K562 (cell line): ENCODE measurements around the gene ADIG. TPM values are rescaled to one million over a fixed set of nuclear protein-coding genes. Genes with fewer than 3 reads are reported as not detected.
A peak's percentile ranks its signal among the peaks of the same experiment; 100 is the strongest.

Source experiments
- ARHGAP35 ChIP-seq: fragments of 450-650 bp; IDR thresholded peaks from 2 replicates; pipeline ENCODE4 v1.6.1; 2018; ENCODE audit not compliant: partially characterized antibody
- ATF7 ChIP-seq: fragments of 450-650 bp; IDR thresholded peaks from 2 replicates; pipeline ENCODE4 v1.7.1; 2014; ENCODE audit warnings: mild to moderate bottlenecking, moderate library complexity
- CTCF ChIP-seq, 3 experiments: IDR thresholded peaks in 2 of 3; conservative IDR thresholded peaks in 1 of 3; 2 replicates each; pipeline ENCODE4 v1.5.1; 2011 to 2012; ENCODE audit warnings: low read length in 3 of 3, mild to moderate bottlenecking in 3 of 3, control low read depth in 2 of 3, improper control_type of control experiment in 1 of 3, inconsistent platforms in 1 of 3, low read depth in 1 of 3, mixed read lengths in 1 of 3, moderate library complexity in 1 of 3; ENCODE audit not compliant: insufficient read depth in 2 of 3
- E2F8 ChIP-seq: fragments of 450-650 bp; IDR thresholded peaks from 2 replicates; pipeline ENCODE4 v1.7.1; 2018; ENCODE audit warnings: mild to moderate bottlenecking, low read depth; ENCODE audit not compliant: partially characterized antibody
- L3MBTL2 ChIP-seq: fragments of 450-650 bp; IDR thresholded peaks from 2 replicates; pipeline ENCODE4 v1.6.1; 2016; ENCODE audit warnings: mild to moderate bottlenecking, moderate library complexity
- MECOM ChIP-seq: fragments of 250-450 bp; sonication (Bioruptor Pico); IDR thresholded peaks from 2 replicates; pipeline ENCODE4 v1.8.0; 2022; ENCODE audit warnings: inconsistent platforms
- NCOA1 ChIP-seq: fragments of 450-650 bp; IDR thresholded peaks from 2 replicates; pipeline ENCODE4 v1.6.1; 2016; ENCODE audit warnings: low read depth
- PRPF4 ChIP-seq: fragments of 200-400 bp; formaldehyde crosslinking; IDR thresholded peaks from one replicate; pipeline ENCODE4 v1.6.1; 2017; ENCODE audit warnings: low read length, low read depth, mild to moderate bottlenecking; ENCODE audit not compliant: insufficient read depth, poor library complexity, severe bottlenecking
- ZNF146 ChIP-seq: IDR thresholded peaks from one replicate; pipeline ENCODE4 v1.6.1; 2018; ENCODE audit warnings: missing compliant biosample characterization; ENCODE audit not compliant: unreplicated experiment
- ZNF561 ChIP-seq: fragments of 450-650 bp; formaldehyde crosslinking; conservative IDR thresholded peaks from 2 replicates; pipeline ENCODE4 v1.4.0; 2020; ENCODE audit warnings: mild to moderate bottlenecking, moderate library complexity
- ZNF644 ChIP-seq: fragments of 200-800 bp; sonication (Bioruptor generic); IDR thresholded peaks from 2 replicates; pipeline ENCODE4 v1.6.1; 2016; ENCODE audit warnings: low read depth, missing genetic modification characterization, missing compliant biosample characterization
- ZNF699 ChIP-seq: fragments of 250-450 bp; sonication (Bioruptor Pico); IDR thresholded peaks from 2 replicates; pipeline ENCODE4 v1.8.0; 2021; ENCODE audit warnings: mild to moderate bottlenecking, moderate library complexity; ENCODE audit not compliant: insufficient replicate concordance
- polyA plus RNA-seq, 8 experiments: library from polyadenylated mRNA; depleted of rRNA in 4 of 8; stranded (reverse) in 5 of 8; unstranded in 3 of 8; fragments of >200 nt; fragmentation: Nextera tagmentation in 2 of 8; fragmentation: Illumina TruSeq in 1 of 8; extraction: Ambion mirVana in 2 of 8; extraction: Trizol in 1 of 8; gene quantifications; 2 replicates each; pipeline versions ENCODE4 v1.2.1 to v1.2.3, GENCODE V29; 2011 to 2014; ENCODE audit warnings: inconsistent platforms in 1 of 8, missing spikeins in 1 of 8
- total RNA-seq, 7 experiments: library from RNA; depleted of rRNA in 6 of 7; stranded (reverse); fragments of >200 nt in 6 of 7; fragmentation: Illumina TruSeq in 2 of 7; extraction: Trizol in 2 of 7; gene quantifications; 2 replicates each; pipeline versions ENCODE4 v1.2.1 to v1.2.3, GENCODE V29; 2011 to 2021; ENCODE audit warnings: low replicate concordance in 1 of 7
- TF ChIP-seq, protein P1 (sequence below): fragments of 450-650 bp; conservative IDR thresholded peaks from 2 replicates; pipeline ENCODE4 v1.6.1; 2016; ENCODE audit warnings: missing genetic modification characterization, low read depth, mild to moderate bottlenecking, control low read depth, missing compliant biosample characterization
- TF ChIP-seq, protein P2 (sequence below): sonication (generic); formaldehyde crosslinking; IDR thresholded peaks from 2 replicates; pipeline ENCODE4 v1.8.0; 2023; ENCODE audit warnings: missing genetic modification reagents, mild to moderate bottlenecking, borderline replicate concordance

Gene ADIG
- total and polyA plus RNA-seq, 9 of the 15 experiments (the other 6 are each of a cell fraction or from before 2014, with no cell fraction given), result not detected

DNA sequence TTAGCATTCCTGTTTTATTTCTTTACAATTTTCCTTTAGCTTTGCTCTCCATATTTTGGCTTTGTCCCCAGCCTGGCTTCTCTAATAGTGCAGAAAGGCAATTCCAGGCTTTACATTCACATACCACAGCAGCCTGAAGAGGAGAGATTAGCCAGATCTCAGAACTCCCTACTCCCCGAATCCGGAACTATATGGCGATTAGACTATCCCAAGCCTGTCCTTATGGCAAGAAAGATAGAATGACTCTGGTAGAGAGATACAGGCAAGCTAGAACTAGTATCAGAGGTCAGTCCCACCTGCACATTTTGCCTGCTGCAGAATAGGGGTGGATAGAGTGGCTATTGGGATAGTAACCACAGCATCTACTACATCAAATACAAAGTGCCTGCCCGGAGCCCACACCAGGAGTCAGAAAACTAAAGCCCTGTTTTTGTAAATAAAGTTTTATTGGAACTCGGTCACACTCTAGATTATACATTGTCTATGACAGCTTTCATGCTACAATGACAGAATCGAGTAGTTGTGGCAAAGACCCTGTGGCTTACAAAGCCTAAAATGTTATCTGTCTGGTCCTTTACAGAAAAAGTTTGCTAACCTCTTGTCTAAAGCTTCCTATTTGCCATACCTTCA is 17.1 kb upstream of the ADIG start (continued):
- TF ChIP-seq ARHGAP35 (no peak), E2F8 (no peak), CTCF (IDR thresholded peaks at IDR 0.05 in 2 of 3, conservative IDR thresholded peaks at IDR 0.05 in 1 of 3; ENCODE audit: insufficient read depth in 2 of 3, low read depth in 1 of 3, low read length in 3 of 3) (no peak), PRPF4 (no peak), NCOA1 (peak; percentile 55; the same call in 1 of the 2 replicates), L3MBTL2 (no peak), ZNF146 (no peak), ZNF699 (no peak), ATF7 (no peak), ZNF644 (tag) (no peak), ZNF561 (CRISPR knock-in tag) (no peak), MECOM (CRISPR knock-in tag) (no peak)
- TF ChIP-seq, protein P1, sequence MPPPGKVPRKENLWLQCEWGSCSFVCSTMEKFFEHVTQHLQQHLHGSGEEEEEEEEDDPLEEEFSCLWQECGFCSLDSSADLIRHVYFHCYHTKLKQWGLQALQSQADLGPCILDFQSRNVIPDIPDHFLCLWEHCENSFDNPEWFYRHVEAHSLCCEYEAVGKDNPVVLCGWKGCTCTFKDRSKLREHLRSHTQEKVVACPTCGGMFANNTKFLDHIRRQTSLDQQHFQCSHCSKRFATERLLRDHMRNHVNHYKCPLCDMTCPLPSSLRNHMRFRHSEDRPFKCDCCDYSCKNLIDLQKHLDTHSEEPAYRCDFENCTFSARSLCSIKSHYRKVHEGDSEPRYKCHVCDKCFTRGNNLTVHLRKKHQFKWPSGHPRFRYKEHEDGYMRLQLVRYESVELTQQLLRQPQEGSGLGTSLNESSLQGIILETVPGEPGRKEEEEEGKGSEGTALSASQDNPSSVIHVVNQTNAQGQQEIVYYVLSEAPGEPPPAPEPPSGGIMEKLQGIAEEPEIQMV (tag), result no peak
- TF ChIP-seq, protein P2, sequence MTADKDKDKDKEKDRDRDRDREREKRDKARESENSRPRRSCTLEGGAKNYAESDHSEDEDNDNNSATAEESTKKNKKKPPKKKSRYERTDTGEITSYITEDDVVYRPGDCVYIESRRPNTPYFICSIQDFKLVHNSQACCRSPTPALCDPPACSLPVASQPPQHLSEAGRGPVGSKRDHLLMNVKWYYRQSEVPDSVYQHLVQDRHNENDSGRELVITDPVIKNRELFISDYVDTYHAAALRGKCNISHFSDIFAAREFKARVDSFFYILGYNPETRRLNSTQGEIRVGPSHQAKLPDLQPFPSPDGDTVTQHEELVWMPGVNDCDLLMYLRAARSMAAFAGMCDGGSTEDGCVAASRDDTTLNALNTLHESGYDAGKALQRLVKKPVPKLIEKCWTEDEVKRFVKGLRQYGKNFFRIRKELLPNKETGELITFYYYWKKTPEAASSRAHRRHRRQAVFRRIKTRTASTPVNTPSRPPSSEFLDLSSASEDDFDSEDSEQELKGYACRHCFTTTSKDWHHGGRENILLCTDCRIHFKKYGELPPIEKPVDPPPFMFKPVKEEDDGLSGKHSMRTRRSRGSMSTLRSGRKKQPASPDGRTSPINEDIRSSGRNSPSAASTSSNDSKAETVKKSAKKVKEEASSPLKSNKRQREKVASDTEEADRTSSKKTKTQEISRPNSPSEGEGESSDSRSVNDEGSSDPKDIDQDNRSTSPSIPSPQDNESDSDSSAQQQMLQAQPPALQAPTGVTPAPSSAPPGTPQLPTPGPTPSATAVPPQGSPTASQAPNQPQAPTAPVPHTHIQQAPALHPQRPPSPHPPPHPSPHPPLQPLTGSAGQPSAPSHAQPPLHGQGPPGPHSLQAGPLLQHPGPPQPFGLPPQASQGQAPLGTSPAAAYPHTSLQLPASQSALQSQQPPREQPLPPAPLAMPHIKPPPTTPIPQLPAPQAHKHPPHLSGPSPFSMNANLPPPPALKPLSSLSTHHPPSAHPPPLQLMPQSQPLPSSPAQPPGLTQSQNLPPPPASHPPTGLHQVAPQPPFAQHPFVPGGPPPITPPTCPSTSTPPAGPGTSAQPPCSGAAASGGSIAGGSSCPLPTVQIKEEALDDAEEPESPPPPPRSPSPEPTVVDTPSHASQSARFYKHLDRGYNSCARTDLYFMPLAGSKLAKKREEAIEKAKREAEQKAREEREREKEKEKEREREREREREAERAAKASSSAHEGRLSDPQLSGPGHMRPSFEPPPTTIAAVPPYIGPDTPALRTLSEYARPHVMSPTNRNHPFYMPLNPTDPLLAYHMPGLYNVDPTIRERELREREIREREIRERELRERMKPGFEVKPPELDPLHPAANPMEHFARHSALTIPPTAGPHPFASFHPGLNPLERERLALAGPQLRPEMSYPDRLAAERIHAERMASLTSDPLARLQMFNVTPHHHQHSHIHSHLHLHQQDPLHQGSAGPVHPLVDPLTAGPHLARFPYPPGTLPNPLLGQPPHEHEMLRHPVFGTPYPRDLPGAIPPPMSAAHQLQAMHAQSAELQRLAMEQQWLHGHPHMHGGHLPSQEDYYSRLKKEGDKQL (CRISPR knock-in tag), result no peak
